GM18867 (cell line): Measurements from ENCODE around the gene TM4SF5.

Experiments
- ATAC-seq: cut with Tn5 transposase; IDR thresholded peaks from one replicate; pipeline ENCODE4 v1.9.1; 2021; ENCODE audit warnings: mild to moderate bottlenecking, moderate library complexity; ENCODE audit not compliant: unreplicated experiment

Gene TM4SF5, protein sequence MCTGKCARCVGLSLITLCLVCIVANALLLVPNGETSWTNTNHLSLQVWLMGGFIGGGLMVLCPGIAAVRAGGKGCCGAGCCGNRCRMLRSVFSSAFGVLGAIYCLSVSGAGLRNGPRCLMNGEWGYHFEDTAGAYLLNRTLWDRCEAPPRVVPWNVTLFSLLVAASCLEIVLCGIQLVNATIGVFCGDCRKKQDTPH

DNA sequence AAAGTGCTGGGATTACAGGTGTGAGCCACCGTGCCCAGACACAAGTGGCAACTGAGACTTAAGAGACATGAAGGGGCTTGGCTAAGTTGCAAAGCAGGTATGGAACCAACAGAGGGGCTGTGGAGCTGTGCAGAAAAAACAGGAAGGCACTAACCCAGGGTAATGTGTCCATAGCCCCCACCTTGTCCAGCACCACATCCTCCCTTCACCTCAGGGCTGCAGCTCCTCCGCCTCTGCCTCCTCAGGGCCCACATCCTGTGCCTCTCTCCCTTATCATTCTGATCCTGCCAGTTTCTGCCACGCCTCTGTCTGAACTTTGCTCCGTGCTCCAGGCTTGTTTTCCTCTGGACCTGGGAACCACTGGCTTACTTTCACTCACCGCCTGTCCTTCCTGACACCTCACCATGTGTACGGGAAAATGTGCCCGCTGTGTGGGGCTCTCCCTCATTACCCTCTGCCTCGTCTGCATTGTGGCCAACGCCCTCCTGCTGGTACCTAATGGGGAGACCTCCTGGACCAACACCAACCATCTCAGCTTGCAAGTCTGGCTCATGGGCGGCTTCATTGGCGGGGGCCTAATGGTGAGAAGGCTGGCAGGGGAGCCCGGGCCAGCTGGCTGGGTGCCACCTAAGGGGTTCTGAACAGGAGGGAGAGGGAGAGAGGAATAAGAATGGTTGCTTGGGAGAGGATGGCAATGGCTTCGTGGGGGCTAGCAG, at the start of gene TM4SF5:
Gene TM4SF5 (plus strand): TSS at position 368 of the 716 bp plus-strand sequence. CDS start 37 bp downstream, at position 405.
- no peak for ATAC-seq

- no peak for ATAC-seq
Observed at GRCh38 chr17:4722678-4723240, 48.9 kb upstream of the TM4SF5 start.

GRCh38 chr17:4724650-4725049, 47.0 kb upstream of the TM4SF5 start:
- no peak for ATAC-seq

DNA sequence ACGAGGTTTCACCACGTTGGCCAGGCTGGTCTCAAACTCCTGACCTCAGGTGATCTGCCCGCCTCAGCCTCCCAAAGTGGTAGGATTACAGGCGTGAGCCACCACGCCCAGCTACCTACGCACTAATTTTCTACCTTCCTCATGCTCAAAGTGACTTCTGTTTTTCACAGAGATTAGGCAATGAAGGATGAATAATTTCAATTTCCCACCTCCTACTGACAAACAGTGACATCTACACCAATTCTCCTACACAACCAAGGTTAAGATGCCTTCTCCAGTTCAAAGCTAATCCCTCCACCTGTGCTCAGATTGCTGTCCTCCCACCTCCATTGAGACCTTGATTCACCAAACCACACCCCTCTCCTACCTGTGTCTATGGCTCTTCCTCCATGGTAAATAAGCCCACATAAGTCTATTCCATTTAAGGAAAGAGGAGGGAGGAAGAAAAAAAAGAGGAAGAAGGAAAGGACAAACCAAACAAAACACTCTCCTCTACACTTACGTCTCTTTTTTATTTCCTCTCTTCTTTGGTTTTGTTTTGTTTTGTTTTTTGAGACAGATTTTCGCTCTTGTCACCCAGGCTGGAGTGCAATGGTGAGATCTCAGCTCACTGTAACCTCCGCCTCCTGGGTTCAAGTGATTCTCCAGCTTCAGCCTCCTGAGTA, 45.9 kb upstream of the TM4SF5 start:
- ATAC-seq, result no peak

- no peak for ATAC-seq
Observed at GRCh38 chr17:4728124-4728523, 43.6 kb upstream of the TM4SF5 start.

- ATAC-seq, result peak; percentile 30
Observed at GRCh38 chr17:4733073-4733531, 38.6 kb upstream of the TM4SF5 start.

GRCh38 chr17:4734857-4735475, 36.7 kb upstream of the TM4SF5 start:
- ATAC-seq, result no peak

GRCh38 chr17:4735876-4736651, 35.6 kb upstream of the TM4SF5 start:
- ATAC-seq, result no peak

DNA sequence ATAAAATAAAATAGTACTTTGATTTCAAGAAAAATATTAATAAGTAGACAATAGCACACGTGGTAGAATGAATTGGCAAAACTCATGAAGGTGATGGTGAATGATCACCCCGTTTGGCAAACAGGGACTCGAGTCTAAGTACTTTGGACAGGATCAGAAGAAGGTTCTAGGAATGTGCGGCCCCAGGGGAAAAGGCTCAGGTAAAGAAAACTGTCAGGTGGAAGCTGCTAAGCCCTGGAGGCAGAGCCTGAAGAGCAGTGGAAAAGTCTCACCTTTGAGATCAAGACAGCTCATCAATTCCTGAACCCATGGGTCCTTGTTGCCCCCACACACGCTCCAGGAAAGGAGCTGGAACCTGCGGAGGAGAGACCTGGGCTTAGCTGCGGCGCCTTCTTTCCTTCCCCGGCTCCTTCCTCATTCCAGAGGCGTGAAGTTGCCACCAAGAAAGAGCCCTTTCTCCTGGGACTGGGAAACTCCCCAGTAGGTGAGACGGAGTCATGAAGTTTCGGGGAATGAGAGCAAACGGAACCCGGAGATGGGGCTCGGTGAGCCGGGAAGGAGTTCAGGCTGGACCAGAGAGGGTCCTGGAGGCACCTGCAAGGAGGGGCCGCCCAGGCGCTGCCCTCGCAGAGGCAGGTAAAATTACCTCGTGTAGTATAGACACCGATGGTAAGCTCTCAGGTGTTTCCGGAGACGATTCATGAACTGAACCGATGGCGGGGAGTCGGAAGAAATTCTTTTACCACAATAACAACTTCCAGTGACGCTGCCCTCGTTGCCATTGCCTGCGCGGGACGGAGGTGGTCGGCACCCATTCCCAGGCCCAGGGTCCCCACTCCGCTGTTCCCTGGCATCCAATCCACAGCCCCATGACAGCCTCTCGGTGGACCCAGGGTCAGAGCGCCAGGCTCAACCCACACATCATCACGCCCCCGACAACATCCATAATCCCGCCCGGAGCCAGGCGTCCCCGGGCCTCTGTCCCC, 33.3 kb upstream of the TM4SF5 start:
- ATAC-seq, result no peak

- no peak for ATAC-seq
Observed at GRCh38 chr17:4739122-4740024, 32.3 kb upstream of the TM4SF5 start, which contains the start of the genes CXCL16 and ZMYND15. Gene CXCL16 (minus strand): TSS chr17:4739928. CDS start chr17:4739339, 589 bp downstream. Gene ZMYND15 (plus strand): TSS chr17:4739833. CDS start chr17:4740549, 716 bp downstream.

DNA sequence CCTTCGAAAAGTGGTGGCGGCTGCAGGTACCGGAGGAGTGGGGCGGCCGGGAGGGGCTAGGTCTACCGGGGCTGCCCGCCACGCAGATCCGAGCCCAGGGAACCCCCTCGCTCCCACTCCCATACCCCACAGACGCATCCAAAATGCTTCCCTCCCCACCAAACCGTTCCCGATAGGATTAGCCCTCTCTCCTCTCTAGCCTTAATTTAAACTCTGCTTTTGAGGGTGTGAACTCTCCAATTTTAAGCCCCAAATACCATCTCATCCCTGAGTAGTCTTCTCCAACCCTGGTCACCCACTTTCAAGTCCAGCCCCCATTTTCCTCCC, 31.7 kb upstream of the TM4SF5 start:
- ATAC-seq, result no peak

DNA sequence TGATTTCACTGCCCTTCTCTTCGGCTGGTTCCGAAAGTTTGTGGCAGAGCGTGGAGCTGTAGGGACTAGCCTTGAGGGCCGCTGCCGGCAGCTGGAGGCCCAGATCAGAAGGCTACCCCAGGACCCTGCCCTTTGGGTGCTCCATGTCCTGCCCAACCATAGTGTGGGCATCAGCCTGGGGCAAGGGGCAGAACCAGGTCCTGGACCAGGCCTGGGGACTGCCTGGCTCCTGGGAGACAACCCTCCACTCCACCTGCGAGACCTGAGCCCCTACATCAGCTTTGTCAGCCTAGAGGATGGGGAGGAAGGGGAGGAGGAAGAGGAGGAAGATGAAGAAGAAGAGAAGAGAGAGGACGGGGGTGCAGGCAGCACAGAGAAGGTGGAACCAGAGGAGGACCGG, 31.1 kb upstream of the TM4SF5 start:
- ATAC-seq, result no peak

DNA sequence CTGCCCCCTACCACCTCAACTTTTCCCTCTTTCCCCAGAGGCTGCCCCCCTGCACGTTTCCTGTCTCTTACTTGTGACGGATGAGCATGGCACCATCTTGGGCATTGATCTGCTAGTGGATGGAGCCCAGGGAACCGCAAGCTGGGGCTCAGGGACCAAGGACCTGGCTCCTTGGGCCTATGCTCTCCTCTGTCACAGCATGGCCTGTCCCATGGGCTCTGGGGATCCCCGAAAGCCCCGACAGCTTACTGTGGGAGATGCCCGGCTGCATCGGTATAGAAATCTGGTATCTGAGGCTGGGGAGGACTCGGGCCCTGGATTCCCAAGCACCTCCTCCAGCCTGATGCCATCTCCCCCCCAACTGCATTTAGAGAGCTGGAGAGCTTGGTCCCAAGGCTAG, 30.1 kb upstream of the TM4SF5 start:
- ATAC-seq, result no peak

DNA sequence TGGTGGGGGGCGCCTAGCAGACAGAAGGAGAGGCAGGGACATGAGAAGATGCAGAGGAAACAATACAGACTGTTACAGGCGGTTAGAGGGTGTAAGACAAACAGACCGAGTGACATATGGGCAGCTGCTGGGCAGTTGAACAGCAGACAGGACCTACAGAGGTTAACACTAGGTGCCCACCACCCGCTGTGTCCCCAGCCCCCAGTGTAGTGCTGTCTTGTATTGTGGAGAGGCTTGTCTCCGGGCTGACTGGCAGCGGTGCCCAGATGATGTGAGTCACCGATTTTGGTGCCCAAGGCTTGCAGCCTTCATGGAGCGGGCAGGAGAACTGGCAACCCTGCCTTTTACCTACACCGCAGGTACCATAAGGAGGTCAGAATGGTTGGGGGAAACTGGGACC, 29.6 kb upstream of the TM4SF5 start:
- no peak for ATAC-seq

DNA sequence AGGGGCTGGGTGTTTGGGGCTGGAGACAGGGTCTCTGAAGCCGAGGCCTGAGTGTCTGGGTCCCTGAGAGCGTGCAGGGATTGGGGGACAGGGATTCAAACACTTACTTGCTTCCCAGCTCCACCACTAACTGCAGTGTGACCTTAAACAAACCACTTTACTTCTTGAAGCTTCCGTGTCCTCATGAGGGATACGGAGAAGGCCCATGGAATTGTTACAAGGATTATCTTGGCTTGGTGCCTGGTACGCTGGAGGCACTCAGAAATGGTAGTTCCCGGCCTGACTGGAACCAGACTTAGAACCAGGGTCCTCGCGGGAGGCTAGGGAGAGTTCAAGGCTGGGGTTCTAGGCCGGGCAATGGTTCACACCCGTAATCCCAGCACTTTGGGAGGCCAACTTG, 29.1 kb upstream of the TM4SF5 start:
- no peak for ATAC-seq

GRCh38 chr17:4743216-4743615, 28.5 kb upstream of the TM4SF5 start:
- ATAC-seq, result no peak

DNA sequence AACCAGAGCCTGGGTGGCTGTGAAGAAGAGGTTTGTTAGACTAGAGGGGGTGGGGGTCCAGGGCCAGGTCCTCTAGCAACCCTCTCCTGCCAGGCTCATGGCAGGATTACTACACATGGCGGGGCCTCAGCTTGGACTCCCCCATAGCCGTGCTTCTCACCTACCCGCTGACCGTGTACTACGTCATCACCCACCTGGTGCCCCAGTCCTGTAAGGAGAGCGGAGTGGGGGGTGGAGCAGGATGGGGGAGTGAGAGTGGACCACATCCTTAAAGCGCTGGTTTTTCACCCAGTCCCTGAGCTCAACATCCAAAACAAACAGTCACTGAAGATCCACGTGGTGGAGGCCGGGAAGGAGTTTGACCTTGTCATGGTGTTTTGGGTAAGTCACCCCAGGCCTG, 27.8 kb upstream of the TM4SF5 start:
- no peak for ATAC-seq
